NCI-H146 (cell line): ENCODE measurements around the gene ZNF488.
"Not testable (repeated sequence)": the region's sequence is repeated elsewhere in the genome, so short reads cannot be mapped to it uniquely, and the experiment has no call there.

Source experiments
- DNase-seq: peaks from one replicate; lab custom pipeline; 2025; lab: John Stamatoyannopoulos, UW

Gene ZNF488

DNA sequence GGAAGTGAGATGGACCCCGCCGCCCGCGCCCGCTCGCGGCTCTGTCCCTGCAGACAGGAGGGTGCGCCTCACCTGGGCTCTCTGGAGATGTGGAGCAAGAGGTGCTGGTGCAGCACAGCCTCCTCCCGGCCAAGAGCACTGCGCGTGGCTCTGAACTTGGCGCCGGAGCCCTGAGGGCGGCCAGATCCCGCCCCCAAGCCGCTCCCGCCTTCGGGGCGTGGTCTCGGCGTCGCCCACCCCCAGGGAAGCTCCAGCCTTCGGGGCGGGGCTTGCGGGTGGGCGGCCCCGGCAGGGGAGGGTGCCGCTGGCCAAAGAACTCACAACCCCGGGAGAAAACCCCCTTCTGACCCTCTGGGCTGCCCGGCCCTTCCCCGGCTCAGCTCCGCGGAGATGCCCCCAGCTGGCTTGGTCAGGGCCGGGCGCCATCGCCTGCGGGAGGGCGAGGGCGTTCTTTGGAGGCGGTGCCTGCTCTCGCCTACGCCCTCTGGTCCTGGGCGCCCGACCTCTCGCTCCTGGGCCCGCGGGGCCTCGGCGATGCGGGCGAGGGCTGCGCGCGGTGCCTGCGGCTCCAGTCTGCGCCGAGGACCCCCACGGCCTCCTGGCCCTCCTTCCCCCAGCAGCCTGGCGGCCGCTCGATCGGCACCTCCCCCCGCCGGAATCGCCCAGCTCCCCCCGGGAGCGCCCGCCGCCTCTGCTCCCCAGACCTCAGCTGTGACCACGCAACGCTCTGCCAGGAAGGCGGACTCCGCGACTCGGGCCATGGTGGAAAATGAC, at the start of gene ZNF488:
ZNF488 (minus strand) TSS at position 146 of the 774 bp plus-strand sequence. CDS start 15,464 bp downstream, outside the sequence.
- DNase-seq: peak; percentile 94

GRCh38 chr10:47425813-47426419, 41.8 kb upstream of the ZNF488 start:
- DNase-seq: no peak

DNA sequence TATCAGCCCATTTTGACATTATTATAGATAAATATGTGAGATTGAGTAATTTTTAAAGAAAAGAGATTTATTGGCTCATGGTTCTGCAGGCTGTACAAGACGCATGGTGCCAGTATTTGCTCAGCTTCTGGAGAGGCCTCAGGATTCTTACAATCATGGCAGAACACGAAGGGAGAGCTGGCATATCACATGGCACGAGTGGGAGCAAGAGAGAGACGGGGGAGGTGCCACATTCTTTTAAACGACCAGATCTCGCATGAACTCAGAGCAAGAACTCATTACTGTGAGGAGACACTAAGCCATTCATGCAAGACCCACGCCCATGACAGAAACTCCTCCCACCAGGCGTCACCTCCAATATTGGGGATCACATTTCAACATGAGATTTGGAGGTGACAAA, 40.1 kb upstream of the ZNF488 start:
- no peak for DNase-seq

DNA sequence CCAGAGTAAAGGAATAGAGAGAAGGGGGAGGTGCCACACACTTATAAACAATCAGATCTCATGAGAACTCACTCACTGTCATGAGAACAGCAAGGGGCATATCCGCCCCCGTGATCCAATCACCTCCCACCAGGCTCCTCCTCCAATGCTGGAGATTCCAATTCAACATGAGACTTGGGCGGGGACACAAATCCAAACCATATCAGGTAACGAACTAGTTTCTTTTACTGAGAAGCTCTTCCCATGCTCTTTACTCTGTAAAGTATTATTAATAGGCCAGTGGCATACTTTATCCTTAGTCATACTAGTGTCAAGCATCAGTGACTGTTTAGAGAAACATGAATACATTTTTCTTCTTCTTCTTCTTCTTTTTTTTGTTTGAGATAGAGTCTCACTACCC, 39.4 kb upstream of the ZNF488 start:
- no peak for DNase-seq

GRCh38 chr10:47421057-47421952, 37.2 kb upstream of the ZNF488 start:
- DNase-seq: no peak

DNA sequence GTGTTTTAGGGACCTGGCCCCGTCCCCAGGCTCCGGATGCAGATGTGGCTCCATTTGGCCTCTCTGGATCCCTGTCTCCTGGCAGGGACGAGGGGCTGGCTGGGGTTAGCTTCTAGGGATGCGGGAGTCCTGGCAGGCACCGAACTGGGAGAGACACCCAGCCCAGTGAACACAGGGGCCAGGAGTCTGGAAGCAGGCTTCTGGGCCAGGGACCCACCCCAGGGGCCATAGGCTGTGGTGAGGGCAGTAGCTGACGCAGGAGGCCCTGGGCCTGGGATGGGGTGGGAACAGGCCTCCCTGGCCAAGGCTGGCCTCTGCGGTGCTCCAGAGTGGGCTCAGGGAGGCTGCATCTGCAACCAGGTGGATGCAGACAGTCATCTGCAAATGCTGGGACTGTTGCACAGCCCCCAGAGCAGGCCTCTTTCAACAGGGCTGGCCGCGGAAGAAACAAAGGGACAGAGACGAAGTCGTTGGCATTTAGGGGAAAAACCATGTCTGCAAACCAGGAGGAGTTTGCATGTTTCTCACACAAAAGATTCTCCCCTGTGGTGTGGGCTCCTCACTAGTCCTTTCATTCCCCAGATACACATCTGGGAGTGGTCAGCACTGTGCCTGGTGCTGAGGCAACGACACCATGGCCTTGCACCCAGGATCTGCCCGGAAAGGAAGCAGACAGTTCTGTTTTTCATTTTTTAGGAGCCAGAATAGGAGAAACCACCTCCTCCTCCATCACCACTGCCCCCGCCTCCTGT, 36.4 kb upstream of the ZNF488 start:
- DNase-seq: no peak

GRCh38 chr10:47419421-47419820, 35.3 kb upstream of the ZNF488 start:
- no peak for DNase-seq

DNA sequence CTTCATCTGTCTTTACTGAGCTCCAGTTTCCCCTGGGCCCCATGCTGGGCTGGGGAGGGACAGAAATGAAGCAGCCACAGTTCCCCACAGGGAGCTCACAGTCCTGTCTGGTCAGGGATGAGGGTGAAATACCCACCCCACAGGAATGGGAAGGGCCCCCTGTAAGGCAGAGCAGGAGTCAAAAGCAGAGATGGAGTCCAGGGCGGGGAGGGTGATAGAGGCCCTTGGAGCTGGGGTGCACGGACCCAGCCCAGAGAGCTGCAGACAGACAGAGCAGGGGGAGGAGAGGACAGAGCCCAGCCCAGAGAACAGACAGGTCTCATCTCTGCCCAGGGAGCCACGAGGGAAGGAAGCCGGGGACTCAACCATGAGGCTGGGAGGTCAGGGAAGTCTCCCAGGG, 34.9 kb upstream of the ZNF488 start:
- DNase-seq: no peak

GRCh38 chr10:47418321-47418720, 34.2 kb upstream of the ZNF488 start:
- no peak for DNase-seq

DNA sequence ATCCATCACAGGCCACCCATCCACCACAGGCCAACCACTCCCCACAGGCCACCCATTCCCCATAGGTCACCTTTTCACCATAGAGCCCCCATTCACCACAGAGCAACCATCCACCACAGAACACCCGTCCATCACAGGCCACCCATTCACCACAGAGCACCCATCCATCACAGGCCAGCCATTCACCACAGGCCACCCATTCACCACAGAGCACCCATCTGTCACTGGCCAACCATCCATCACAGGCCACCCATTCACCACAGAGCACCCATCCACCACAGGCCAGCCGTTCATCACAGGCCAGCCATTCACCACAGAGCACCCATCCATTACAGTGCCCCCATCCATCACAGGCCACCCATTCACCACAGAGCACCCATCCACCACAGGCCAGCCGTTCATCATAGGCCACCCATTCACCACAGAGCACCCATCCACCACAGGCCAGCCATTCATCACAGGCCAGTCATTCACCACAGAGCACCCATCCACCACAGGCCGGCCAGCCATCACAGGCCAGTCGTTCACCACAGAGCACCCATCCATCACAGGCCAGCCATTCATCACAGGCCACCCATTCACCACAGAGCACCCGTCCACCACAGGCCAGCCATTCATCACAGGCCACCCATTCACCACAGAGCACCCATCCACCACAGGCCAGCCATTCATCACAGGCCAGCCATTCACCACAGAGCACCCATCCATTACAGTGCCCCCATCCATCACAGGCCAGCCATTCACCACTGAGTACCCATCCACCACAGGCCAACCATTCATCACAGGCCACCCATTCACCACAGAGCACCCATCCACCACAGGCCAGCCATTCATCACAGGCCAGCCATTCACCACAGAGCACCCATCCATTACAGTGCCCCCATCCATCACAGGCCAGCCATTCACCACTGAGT, 32.5 kb upstream of the ZNF488 start:
- DNase-seq: not testable (repeated sequence)

DNA sequence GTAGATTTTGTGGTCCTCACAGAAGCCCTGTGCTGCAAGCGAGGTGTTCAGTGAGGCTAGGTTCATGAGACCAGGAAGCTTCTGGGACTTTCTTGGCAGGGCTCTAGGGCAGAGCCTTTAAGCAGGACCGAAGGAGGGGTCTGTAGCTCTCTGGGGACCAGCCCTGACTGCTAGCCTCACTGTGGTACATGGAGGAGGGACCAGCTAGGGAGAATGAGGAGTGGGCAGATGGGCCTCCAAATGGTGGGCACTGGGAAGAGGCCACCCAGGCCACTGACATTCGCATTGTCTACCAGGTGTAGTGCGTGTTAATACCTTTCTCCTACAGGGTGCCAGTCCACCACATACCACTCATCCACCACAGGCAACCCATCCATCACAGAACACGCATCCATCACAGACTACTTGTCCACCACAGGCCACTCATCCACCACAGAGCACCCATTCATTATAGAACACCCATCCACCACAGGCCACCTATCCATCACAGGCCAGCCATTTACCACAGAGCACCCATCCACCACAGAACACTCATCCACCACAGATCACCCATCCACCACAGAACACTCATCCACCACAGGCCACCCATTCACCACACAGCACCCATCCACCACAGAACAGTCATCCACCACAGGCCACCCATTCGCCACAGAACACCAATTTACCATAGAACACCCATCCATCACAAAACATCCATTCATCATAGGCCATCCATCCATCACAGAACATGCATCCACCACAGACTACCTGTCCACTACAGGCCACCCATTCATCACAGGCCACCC, 31.6 kb upstream of the ZNF488 start:
- no peak for DNase-seq

GRCh38 chr10:47414752-47415519, 30.8 kb upstream of the ZNF488 start:
- no peak for DNase-seq

- DNase-seq: no peak
Observed at GRCh38 chr10:47414227-47414592, 30.1 kb upstream of the ZNF488 start.

DNA sequence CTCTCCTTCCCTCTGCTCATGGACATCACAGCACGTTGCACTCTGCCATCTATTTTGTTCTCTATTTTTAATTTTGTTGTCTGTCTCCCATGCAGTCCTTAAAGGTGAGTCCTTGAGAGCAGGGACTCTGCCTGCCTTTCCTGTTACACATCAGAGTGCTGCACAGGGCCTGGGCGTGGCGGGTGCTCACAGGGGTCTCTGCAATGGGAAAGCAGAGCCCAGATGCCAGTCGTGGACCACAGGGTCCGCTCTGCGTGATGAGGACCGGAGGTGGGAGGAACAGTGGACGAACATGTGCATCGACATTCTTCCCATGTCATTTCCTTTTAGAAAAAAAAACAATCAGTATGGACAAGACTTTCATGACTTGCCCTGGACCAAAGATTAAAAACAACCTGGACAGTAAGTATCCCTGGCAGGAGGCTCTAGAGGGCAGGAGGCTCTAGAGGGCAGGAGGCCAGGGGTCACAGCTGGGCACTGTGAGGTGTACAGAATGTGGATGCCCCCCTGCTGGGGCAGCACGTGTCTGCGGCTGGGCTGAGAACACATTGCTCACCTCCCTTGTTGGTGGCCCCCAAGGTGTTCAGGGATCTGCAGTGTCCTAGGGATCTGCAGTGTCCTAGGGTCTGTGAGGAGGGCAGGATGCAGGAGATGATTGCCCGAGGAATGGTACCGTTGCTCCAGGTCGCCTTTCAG, 29.6 kb upstream of the ZNF488 start:
- DNase-seq: no peak

- DNase-seq: no peak
Observed at GRCh38 chr10:47412869-47413268, 28.8 kb upstream of the ZNF488 start.

GRCh38 chr10:47412177-47412730, 28.2 kb upstream of the ZNF488 start:
- no peak for DNase-seq

DNA sequence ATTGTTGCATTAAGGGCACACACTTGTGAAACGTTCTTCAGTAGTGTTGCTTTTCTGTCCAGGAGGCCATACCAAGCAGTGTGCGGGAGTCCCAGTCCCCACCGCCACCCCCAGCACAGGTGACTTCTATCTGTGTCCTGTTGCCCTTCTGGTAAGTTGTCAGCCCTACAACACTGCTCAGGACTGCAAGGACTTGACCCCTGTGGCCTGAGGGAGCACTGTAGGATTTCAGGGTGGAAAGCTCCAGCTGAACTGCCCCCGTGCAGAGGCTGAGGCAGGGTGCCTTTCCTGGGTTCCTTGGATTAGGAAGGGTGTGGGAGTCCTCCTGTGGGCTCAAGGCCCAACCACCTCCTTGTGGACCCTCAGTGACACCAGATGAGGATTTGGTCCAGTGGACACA, 26.8 kb upstream of the ZNF488 start:
- DNase-seq: no peak

DNA sequence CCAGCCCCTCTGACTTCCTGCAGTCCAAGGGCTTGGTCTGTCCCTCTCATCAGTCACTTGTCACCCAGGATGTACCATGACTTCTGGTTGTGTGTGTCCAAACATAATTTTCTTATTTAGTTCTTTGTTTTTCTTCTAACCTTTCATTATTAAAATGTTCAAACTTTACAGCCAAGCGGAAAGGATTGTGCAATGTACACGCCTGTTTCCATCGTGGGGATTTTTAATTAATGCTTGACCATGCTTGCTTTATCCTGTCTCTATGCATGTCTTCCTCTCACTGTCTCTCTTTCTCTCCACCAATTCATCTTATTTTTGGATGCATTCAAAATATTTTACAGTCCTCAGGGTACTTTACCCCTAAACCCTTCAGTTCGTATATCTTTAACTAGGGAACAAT, 26.2 kb upstream of the ZNF488 start:
- no peak for DNase-seq
